ENCODE measurements around the gene MBTPS1. TPM values are rescaled to one million over a fixed set of nuclear protein-coding genes. Genes with fewer than 3 reads are reported as not detected.

The MBTPS1 gene
- total RNA-seq, 1 experiment from 2014 or later = 46.9 TPM

DNA sequence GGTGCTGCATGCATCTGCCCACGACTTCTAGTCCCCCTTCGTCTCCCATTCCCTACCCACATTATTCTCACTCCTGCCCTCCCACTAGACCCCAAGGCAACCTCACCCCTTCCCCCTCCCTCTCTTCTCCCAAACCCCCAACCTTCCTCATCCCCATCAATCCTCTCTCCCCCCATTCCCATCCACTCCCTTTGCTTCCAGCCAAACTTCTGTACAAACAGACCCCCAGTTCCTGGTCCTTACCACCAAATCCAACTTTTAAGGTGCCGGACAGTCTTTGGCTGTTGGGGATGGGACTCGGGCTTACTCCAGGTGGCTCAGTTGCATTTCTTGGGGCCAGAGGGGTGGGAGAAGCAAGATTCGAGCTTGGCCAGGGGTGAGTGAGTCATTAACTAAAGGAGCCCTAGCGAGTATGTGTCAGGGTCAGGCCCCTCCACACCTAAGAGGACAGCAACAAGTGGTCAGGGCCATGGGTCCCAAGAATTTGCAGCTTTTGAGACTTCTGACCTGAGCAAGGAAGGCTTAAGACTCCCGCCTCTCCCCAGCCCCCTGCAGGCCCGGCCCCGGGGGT, 74.3 kb downstream of the MBTPS1 start, which contains the start of gene SLC38A8 (continued):
- TF ChIP-seq, protein P1, sequence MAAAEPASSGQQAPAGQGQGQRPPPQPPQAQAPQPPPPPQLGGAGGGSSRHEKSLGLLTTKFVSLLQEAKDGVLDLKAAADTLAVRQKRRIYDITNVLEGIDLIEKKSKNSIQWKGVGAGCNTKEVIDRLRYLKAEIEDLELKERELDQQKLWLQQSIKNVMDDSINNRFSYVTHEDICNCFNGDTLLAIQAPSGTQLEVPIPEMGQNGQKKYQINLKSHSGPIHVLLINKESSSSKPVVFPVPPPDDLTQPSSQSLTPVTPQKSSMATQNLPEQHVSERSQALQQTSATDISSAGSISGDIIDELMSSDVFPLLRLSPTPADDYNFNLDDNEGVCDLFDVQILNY (CRISPR knock-in tag; IDR thresholded peaks at IDR 0.05) = no peak
- TF ChIP-seq, protein P2, sequence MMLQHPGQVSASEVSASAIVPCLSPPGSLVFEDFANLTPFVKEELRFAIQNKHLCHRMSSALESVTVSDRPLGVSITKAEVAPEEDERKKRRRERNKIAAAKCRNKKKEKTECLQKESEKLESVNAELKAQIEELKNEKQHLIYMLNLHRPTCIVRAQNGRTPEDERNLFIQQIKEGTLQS (CRISPR knock-in tag; conservative IDR thresholded peaks at IDR 0.05) = no peak
- TF ChIP-seq GTF2I (CRISPR knock-in tag; conservative IDR thresholded peaks at IDR 0.05) (no peak), FOXK1 (CRISPR knock-in tag; IDR thresholded peaks at IDR 0.05) (no peak)
- TF ChIP-seq, protein P3, sequence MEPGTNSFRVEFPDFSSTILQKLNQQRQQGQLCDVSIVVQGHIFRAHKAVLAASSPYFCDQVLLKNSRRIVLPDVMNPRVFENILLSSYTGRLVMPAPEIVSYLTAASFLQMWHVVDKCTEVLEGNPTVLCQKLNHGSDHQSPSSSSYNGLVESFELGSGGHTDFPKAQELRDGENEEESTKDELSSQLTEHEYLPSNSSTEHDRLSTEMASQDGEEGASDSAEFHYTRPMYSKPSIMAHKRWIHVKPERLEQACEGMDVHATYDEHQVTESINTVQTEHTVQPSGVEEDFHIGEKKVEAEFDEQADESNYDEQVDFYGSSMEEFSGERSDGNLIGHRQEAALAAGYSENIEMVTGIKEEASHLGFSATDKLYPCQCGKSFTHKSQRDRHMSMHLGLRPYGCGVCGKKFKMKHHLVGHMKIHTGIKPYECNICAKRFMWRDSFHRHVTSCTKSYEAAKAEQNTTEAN (CRISPR knock-in tag; IDR thresholded peaks at IDR 0.05) = no peak
- TF ChIP-seq, protein P4, sequence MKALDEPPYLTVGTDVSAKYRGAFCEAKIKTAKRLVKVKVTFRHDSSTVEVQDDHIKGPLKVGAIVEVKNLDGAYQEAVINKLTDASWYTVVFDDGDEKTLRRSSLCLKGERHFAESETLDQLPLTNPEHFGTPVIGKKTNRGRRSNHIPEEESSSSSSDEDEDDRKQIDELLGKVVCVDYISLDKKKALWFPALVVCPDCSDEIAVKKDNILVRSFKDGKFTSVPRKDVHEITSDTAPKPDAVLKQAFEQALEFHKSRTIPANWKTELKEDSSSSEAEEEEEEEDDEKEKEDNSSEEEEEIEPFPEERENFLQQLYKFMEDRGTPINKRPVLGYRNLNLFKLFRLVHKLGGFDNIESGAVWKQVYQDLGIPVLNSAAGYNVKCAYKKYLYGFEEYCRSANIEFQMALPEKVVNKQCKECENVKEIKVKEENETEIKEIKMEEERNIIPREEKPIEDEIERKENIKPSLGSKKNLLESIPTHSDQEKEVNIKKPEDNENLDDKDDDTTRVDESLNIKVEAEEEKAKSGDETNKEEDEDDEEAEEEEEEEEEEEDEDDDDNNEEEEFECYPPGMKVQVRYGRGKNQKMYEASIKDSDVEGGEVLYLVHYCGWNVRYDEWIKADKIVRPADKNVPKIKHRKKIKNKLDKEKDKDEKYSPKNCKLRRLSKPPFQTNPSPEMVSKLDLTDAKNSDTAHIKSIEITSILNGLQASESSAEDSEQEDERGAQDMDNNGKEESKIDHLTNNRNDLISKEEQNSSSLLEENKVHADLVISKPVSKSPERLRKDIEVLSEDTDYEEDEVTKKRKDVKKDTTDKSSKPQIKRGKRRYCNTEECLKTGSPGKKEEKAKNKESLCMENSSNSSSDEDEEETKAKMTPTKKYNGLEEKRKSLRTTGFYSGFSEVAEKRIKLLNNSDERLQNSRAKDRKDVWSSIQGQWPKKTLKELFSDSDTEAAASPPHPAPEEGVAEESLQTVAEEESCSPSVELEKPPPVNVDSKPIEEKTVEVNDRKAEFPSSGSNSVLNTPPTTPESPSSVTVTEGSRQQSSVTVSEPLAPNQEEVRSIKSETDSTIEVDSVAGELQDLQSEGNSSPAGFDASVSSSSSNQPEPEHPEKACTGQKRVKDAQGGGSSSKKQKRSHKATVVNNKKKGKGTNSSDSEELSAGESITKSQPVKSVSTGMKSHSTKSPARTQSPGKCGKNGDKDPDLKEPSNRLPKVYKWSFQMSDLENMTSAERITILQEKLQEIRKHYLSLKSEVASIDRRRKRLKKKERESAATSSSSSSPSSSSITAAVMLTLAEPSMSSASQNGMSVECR (CRISPR knock-in tag; IDR thresholded peaks at IDR 0.05; ENCODE audit: borderline replicate concordance) = no peak

DNA sequence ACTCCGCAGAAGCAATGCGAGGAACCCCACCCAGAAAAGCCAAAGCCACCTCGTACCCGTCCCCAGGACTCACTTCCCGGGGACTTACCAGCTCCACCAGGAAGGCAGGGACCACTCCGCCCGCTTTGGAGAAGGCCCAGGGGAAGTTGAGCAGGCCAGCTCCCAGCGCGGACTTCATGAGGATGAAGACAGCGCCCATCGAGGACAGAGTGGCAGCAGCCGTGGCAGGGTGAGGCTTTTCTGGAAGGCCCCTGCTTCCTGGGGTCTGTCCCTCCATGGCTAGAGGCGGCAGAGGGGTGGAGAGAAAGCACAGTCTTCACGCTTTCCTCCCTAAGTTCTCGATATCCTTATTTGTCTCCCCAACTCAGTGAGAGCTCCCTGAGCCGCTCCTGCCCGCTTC, 74.9 kb downstream of the MBTPS1 start:
- TF ChIP-seq, protein P5, sequence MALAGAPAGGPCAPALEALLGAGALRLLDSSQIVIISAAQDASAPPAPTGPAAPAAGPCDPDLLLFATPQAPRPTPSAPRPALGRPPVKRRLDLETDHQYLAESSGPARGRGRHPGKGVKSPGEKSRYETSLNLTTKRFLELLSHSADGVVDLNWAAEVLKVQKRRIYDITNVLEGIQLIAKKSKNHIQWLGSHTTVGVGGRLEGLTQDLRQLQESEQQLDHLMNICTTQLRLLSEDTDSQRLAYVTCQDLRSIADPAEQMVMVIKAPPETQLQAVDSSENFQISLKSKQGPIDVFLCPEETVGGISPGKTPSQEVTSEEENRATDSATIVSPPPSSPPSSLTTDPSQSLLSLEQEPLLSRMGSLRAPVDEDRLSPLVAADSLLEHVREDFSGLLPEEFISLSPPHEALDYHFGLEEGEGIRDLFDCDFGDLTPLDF (CRISPR knock-in tag; IDR thresholded peaks at IDR 0.05) = no peak
- TF ChIP-seq TEAD4 (CRISPR knock-in tag; IDR thresholded peaks at IDR 0.05) (no peak), FOXP1 (CRISPR knock-in tag; IDR thresholded peaks at IDR 0.05; ENCODE audit: borderline replicate concordance) (no peak), ZNF263 (CRISPR knock-in tag; IDR thresholded peaks at IDR 0.05; ENCODE audit: low read depth) (no peak)
- Mint-ChIP-seq H3K27me3 (ENCODE audit: low read depth) (no peaks in the 10 kb centered on the region), H3K4me1 (peaks cover 17% of the 10 kb centered on the region), H3K27ac (no peak overlapping the region), H3K9me3 (no peaks in the 10 kb centered on the region), H3K36me3 (no peaks in the 10 kb centered on the region), H3K4me3 (no peak overlapping the region)
- ChIA-PET POLR2A (no interaction called here), CTCF (interaction anchor here (1.0 to 10.2 kb wide), 11 partner anchors 10 to 145 kb away, joined by 3 to 131 read pairs (median 7); partner anchors contain the start of gene TAF1C)
- ATAC-seq (no peak), DNase-seq (ENCODE audit: low spot score) (no peak)

DNA sequence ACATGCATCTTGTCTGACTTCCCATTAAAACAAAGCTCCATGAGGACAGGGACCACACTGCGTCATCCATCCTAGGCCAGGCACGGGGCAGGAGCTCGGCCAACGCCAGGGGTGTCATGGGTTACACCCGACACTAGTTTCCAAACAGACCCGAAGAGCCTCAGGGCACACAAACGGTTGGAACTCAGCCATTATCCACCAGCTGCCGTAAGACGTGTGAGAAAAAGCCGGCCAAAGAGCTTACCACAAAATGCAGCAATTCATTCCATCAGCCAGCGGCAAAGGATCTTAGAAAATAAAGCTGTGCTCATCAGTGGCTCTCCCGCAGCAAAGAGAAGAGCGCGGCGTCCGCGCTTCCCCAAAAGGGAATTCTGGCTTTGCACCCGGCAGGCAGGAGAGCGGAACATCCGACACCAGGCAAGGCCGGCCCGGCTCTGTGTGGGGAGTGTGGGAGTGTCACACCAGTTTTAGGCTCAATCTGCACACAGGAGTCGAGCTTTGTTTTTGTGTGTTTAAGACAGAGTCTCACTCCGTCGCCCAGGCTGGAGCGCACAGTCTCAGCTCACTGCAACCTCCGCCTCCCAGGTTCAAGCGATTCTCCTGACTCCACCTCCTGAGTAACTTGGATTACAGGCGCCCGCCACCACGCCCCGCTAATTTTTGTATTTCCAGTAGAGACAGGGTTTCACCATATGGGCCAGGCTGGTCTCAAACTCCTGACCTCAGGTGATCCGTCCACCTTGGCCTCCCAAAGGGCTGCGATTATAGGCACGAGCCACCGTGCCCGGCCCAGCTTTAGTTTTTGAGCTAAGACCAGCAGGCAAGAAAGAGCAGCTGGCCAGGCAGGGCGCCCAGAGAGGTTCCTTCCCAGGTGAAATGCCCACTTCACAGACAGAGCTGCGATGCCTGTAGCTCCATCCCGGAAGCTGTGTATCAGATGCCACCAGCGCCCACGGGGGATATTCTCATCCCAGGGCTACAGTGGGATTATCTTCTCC, 75.6 kb downstream of the MBTPS1 start:
- POLR2A ChIA-PET = no interaction called here
- TF ChIP-seq NFYB (CRISPR knock-in tag; conservative IDR thresholded peaks at IDR 0.05; ENCODE audit: low read depth) = no peak
- TF ChIP-seq, protein P6, sequence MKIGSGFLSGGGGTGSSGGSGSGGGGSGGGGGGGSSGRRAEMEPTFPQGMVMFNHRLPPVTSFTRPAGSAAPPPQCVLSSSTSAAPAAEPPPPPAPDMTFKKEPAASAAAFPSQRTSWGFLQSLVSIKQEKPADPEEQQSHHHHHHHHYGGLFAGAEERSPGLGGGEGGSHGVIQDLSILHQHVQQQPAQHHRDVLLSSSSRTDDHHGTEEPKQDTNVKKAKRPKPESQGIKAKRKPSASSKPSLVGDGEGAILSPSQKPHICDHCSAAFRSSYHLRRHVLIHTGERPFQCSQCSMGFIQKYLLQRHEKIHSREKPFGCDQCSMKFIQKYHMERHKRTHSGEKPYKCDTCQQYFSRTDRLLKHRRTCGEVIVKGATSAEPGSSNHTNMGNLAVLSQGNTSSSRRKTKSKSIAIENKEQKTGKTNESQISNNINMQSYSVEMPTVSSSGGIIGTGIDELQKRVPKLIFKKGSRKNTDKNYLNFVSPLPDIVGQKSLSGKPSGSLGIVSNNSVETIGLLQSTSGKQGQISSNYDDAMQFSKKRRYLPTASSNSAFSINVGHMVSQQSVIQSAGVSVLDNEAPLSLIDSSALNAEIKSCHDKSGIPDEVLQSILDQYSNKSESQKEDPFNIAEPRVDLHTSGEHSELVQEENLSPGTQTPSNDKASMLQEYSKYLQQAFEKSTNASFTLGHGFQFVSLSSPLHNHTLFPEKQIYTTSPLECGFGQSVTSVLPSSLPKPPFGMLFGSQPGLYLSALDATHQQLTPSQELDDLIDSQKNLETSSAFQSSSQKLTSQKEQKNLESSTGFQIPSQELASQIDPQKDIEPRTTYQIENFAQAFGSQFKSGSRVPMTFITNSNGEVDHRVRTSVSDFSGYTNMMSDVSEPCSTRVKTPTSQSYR (CRISPR knock-in tag; IDR thresholded peaks at IDR 0.05) = no peak
- TF ChIP-seq, protein P7, sequence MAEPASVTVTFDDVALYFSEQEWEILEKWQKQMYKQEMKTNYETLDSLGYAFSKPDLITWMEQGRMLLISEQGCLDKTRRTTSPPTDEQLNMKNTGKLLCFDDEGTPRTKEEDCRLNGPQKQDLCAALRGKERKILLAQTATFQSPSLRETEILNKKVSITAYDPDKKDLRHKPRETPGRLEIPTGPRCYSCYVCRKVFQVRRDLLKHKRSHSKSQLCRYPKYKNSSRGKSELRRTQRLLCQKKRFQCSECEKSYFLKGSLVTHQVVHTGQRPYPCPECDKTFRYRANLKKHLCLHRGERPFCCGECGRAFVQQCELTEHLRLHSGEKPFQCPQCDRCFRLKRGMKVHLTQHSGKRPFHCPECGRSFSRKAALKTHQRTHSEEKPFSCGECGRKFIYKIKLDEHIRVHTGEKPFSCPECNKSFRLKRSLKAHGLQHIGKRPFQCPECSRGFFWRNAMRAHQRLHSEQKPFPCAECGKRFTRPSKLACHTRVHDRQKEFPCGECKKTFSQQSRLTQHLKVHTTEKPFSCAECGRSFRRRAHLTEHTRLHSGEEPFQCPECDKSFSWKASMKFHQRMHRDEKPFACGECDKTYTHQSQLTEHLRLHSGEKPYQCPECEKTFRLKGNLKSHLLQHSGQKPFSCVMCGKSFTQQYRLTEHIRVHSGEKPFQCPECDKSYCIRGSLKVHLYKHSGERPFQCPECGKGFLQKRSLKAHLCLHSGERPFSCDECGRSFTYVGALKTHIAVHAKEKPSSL (CRISPR knock-in tag; conservative IDR thresholded peaks at IDR 0.05) = no peak

More for the DNA sequence above, 75.6 kb downstream of the MBTPS1 start:
- H3K4me3 Mint-ChIP-seq = no peak overlapping the region
- ATAC-seq = no peak
- peaks cover 17% of the 10 kb centered on the region for H3K4me1 Mint-ChIP-seq
- no peaks in the 10 kb centered on the region for H3K27me3 Mint-ChIP-seq (ENCODE audit: low read depth)
- no peak for DNase-seq (ENCODE audit: low spot score)
- H3K36me3 Mint-ChIP-seq = no peaks in the 10 kb centered on the region
- no peak overlapping the region; the same call in 1 of the 2 replicates for H3K27ac Mint-ChIP-seq
- H3K9me3 Mint-ChIP-seq = peaks cover 4% of the 10 kb centered on the region
- CTCF ChIA-PET = interaction anchor here (0.6 to 10.2 kb wide), 13 partner anchors 9 to 146 kb away, joined by 3 to 131 read pairs (median 4); partner anchors contain the start of gene TAF1C
